ENCODE measurements around the gene RIOK1. TPM values are rescaled to one million over a fixed set of nuclear protein-coding genes. Genes with fewer than 3 reads are reported as not detected.

The RIOK1 gene
- total RNA-seq, 4 donors from 2014 or later = 9.8 to 66.5 (median 23.9) TPM

DNA sequence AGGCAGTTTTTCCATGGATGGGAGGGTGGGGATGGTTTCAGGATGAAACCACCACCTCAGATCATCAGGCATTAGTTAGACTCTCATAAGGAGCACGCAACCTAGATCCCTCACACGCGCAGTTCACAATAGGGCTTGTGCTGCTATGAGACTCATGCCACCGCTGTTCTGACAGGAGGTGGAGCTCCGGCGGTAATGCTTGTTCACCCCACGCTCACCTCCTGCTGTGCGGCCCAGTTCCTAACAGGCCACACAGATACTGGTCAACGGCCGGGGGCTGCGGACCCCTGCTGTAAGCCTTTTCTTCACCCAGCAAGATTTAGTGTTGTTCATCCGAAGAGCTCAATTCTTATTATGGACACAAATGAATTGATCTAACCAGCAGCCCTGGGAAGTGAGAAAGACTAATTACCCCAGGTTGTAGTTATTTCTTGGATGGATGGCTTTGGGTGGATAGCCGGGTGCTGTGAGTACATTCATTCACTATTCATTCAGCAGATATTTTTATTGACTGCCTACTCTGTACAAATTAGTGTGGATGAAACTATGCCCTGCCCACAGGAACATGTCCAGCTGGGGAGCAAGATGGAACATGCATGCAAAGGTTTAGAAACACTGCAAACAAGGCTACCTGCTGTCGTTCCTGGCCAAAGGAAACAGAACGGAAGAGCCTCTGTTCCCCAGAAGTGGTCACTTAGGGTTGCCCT is 57.2 kb downstream of the RIOK1 start:
- Histone ChIP-seq H3K4me3 (no peak overlapping the region), H3K4me1 (no peaks in the 10 kb centered on the region), H3K27ac (no peak overlapping the region), H3K36me3 (no peaks in the 10 kb centered on the region), H3K9me3 (no peaks in the 10 kb centered on the region), H3K27me3 (no peaks in the 10 kb centered on the region)
- in situ Hi-C loops (cut with MboI; ENCODE audit: low pct_ligation_motif_present in 1 of 4, low pct_unique_long_range_greater_than_20kb in 1 of 4, low sequenced_read_pairs in 3 of 4) = no loop called here
- 86% methylated on average over 15 of the region's 15 CpGs; no CpG with 5 or more reads in 1 of the 2 donors for WGBS, 2 donors (ENCODE audit: low coverage in 1 of 2)
- intact Hi-C loops (cut with DNase I; ENCODE audit: low total_unique reads) = no loop called here
- DNase-seq = no peak
- TF ChIP-seq EP300 (IDR thresholded peaks at IDR 0.05; ENCODE audit: low read depth) = no peak
- TF ChIP-seq POLR2AphosphoS5 (IDR thresholded peaks at IDR 0.05) = no peak
- TF ChIP-seq, protein P1, sequence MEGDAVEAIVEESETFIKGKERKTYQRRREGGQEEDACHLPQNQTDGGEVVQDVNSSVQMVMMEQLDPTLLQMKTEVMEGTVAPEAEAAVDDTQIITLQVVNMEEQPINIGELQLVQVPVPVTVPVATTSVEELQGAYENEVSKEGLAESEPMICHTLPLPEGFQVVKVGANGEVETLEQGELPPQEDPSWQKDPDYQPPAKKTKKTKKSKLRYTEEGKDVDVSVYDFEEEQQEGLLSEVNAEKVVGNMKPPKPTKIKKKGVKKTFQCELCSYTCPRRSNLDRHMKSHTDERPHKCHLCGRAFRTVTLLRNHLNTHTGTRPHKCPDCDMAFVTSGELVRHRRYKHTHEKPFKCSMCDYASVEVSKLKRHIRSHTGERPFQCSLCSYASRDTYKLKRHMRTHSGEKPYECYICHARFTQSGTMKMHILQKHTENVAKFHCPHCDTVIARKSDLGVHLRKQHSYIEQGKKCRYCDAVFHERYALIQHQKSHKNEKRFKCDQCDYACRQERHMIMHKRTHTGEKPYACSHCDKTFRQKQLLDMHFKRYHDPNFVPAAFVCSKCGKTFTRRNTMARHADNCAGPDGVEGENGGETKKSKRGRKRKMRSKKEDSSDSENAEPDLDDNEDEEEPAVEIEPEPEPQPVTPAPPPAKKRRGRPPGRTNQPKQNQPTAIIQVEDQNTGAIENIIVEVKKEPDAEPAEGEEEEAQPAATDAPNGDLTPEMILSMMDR (IDR thresholded peaks at IDR 0.05) = no peak
- no peak for TF ChIP-seq POLR2A (IDR thresholded peaks at IDR 0.05)

DNA sequence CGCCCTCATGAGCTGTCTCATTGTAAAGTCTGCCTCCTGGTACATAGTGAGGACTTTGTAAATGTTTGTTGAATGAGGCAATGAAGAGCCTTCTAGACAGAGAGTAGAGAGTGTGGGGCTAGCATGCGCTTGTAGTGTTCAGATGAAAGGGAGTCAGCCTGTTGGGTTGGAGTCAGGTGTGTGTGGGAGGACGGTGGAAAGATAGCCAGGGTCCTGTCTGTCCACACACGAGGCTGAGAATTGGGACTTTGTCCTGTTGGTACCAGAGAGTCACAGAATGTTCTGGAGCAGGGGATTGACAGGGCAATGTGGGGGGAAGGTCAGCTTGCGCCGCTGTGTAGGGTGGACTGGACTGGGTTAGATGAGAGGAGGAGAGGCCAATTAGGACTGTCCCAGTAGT is 58.6 kb downstream of the RIOK1 start:
- intact Hi-C loops (cut with DNase I; ENCODE audit: low total_unique reads) = no loop called here

DNA sequence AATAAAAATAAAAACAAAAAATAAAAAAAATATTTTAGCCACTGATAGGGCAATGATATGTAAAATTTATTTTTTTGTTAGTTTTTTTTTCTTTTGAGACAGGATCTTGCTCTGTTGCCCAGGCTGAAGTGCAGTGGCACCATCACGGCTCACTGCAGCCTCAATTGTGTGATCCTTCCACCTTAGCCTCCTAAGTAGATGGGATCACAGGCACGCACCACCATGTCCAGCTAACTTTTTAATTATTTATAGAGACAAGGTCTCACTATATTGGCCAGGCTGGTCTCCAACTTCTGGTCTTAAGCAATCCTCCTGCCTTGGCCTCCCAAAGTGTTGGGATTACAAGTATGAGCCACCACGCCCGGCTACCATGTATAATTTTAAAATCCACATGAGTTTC is 59.4 kb downstream of the RIOK1 start:
- 63 to 80% methylated on average over 2 to 4 of the region's 4 CpGs for WGBS, 2 donors (ENCODE audit: low coverage in 1 of 2)
- intact Hi-C loops (cut with DNase I; ENCODE audit: low total_unique reads) (no loop called here), in situ Hi-C loops (cut with MboI; ENCODE audit: low pct_ligation_motif_present in 1 of 4, low pct_unique_long_range_greater_than_20kb in 1 of 4, low sequenced_read_pairs in 3 of 4) (no loop called here)

More for the DNA sequence above, 58.6 kb downstream of the RIOK1 start:
- Histone ChIP-seq H3K9me3 (no peaks in the 10 kb centered on the region), H3K36me3 (no peaks in the 10 kb centered on the region), H3K4me3 (no peak overlapping the region), H3K27me3 (no peaks in the 10 kb centered on the region), H3K27ac (no peak overlapping the region), H3K4me1 (no peaks in the 10 kb centered on the region)
- 79 to 89% methylated on average over 3 to 6 of the region's 6 CpGs for WGBS, 2 donors (ENCODE audit: low coverage in 1 of 2)
- in situ Hi-C loops (cut with MboI; ENCODE audit: low pct_ligation_motif_present in 1 of 4, low pct_unique_long_range_greater_than_20kb in 1 of 4, low sequenced_read_pairs in 3 of 4) = no loop called here
- no peak for DNase-seq
- no peak for TF ChIP-seq POLR2A (IDR thresholded peaks at IDR 0.05)

DNA sequence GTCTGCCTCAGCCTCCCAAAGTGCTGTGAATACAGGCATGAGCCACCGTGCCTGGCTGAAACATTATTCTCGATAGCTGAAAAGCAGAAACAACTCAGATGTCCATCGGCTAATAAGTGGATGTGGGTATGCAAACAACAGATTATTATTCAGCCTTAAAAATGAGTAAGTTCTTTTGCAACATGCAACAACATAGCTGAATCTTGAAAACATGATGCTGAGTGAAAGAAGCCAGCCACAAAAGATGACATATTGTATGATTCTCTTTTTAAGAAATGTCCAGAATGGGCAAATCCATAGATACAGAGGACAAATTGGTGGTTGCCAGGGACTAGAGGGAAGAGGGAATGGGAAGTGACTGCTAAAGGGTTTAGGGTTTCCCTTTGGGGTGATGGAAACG is 61.7 kb downstream of the RIOK1 start:
- no peak for DNase-seq
- Histone ChIP-seq H3K4me1 (no peaks in the 10 kb centered on the region), H3K27ac (no peak overlapping the region), H3K36me3 (no peaks in the 10 kb centered on the region), H3K9me3 (no peaks in the 10 kb centered on the region), H3K4me3 (no peak overlapping the region), H3K27me3 (no peaks in the 10 kb centered on the region)
- 40 to 65% methylated on average over 3 to 4 of the region's 4 CpGs for WGBS, 2 donors (ENCODE audit: low coverage in 1 of 2)
- in situ Hi-C loops (cut with MboI; ENCODE audit: low pct_ligation_motif_present in 1 of 4, low pct_unique_long_range_greater_than_20kb in 1 of 4, low sequenced_read_pairs in 3 of 4) = no loop called here
- intact Hi-C loops (cut with DNase I; ENCODE audit: low total_unique reads) = no loop called here
- TF ChIP-seq POLR2AphosphoS5 (IDR thresholded peaks at IDR 0.05) (no peak), EP300 (IDR thresholded peaks at IDR 0.05; ENCODE audit: low read depth) (no peak), POLR2A (IDR thresholded peaks at IDR 0.05) (no peak)
- TF ChIP-seq, protein P1 (IDR thresholded peaks at IDR 0.05) = no peak

More for the DNA sequence above, 59.4 kb downstream of the RIOK1 start:
- no peak for DNase-seq
- Histone ChIP-seq H3K9me3 (no peaks in the 10 kb centered on the region), H3K27me3 (no peaks in the 10 kb centered on the region), H3K27ac (no peak overlapping the region), H3K4me1 (no peaks in the 10 kb centered on the region), H3K36me3 (no peaks in the 10 kb centered on the region), H3K4me3 (no peak overlapping the region)
- TF ChIP-seq POLR2AphosphoS5 (IDR thresholded peaks at IDR 0.05) (no peak), EP300 (IDR thresholded peaks at IDR 0.05; ENCODE audit: low read depth) (no peak), POLR2A (IDR thresholded peaks at IDR 0.05) (no peak)
- TF ChIP-seq, protein P1 (IDR thresholded peaks at IDR 0.05) = no peak

DNA sequence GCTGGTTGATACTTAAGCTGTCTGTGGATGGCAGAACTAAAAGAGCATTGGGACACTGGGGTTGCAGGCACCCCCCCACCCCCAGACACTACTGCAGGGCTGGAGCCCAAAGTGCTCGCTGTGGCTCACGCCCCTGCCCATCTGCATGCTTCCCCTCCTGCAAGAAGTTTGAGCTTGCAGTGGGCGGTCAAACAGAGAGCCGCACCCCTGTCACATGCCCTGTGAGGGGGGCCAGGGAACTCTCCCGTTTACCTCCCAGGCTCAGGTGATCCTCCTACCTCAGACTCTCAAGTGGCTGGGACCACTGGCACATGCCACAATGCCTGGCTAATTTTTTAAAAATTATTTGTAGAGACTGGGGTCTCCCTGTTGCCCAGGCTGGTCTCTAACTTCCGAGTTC is 63.3 kb downstream of the RIOK1 start:
- no peak for TF ChIP-seq EP300 (IDR thresholded peaks at IDR 0.05; ENCODE audit: low read depth)
- intact Hi-C loops (cut with DNase I; ENCODE audit: low total_unique reads) = no loop called here
- H3K4me3 ChIP-seq = no peak overlapping the region
- H3K4me1 ChIP-seq = no peaks in the 10 kb centered on the region
- no peak for DNase-seq
- 78% methylated on average over 6 of the region's 6 CpGs; no CpG with 5 or more reads in 1 of the 2 donors for WGBS, 2 donors (ENCODE audit: low coverage in 1 of 2)
- no peaks in the 10 kb centered on the region for H3K9me3 ChIP-seq
- no peaks in the 10 kb centered on the region for H3K27me3 ChIP-seq
- H3K36me3 ChIP-seq = no peaks in the 10 kb centered on the region
- H3K27ac ChIP-seq = no peak overlapping the region
- in situ Hi-C loops (cut with MboI; ENCODE audit: low pct_ligation_motif_present in 1 of 4, low pct_unique_long_range_greater_than_20kb in 1 of 4, low sequenced_read_pairs in 3 of 4) = no loop called here
